Kidney epithelial cell (primary cell): Measurements from ENCODE around the gene S100A2. TPM values are rescaled to one million over a fixed set of nuclear protein-coding genes. Genes with fewer than 3 reads are reported as not detected.
A peak's percentile ranks its signal among the peaks of the same experiment; 100 is the strongest.
"Not testable (repeated sequence)": the region's sequence is repeated elsewhere in the genome, so short reads cannot be mapped to it uniquely, and the experiment has no call there.

Source experiments
- DNase-seq: peaks from one replicate; pipeline ENCODE4 v3.0.0-alpha.2; 2010; ENCODE audit warnings: low read depth
- H3K27me3 ChIP-seq: 2 replicates; pipeline ENCODE4 v1.6.0; 2011; ENCODE audit warnings: low read length; ENCODE audit not compliant: control insufficient read depth, insufficient read depth
- H3K36me3 ChIP-seq: 2 replicates; pipeline ENCODE4 v1.5.1; 2011; ENCODE audit warnings: low read length; ENCODE audit not compliant: control insufficient read depth, insufficient read depth
- H3K4me3 ChIP-seq: 2 replicates; pipeline ENCODE4 v1.5.1; 2011; ENCODE audit warnings: low read depth, mild to moderate bottlenecking, control low read depth, low read length
- CTCF ChIP-seq: IDR thresholded peaks from 2 replicates; pipeline ENCODE4 v1.5.1; 2011; ENCODE audit warnings: mild to moderate bottlenecking, moderate library complexity, low read length, control low read depth, inconsistent platforms; ENCODE audit not compliant: insufficient read depth, poor library complexity, severe bottlenecking
- total RNA-seq: library from RNA; depleted of rRNA; stranded (reverse); fragments of >200 nt; gene quantifications from 2 replicates; pipeline ENCODE4 v1.2.3, GENCODE V29; 2015

Gene S100A2
- total RNA-seq, 1 donor from 2014 or later = 27.5 TPM

- H3K36me3 ChIP-seq = no peaks in the 10 kb centered on the region
- no peak for TF ChIP-seq CTCF
- H3K4me3 ChIP-seq = no peak overlapping the region
- no peaks in the 10 kb centered on the region for H3K27me3 ChIP-seq
- DNase-seq = peak; percentile 97
Observed at GRCh38 chr1:153566414-153567371, 1.0 kb upstream of the S100A2 start.

DNA sequence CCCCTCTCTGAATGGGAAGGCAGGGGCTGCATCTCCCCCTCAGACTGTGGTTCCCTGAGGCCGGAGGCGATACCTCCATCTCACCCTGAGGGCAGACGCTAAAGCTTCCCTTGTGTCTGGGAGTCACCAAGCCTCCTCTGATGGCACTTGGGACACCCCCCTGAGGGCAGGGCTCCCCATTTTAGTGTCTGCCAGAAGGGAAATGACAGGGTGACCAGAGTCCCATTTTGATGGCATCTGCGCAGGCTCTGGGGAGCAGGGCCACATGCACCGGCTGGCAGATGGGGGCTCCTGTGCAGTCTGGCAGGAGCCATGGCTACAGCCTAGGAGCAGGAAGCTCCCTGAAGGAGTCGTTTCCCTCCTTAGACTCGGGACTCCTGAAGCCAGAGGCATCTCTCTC, 1.7 kb downstream of the S100A2 start:
- no peak for DNase-seq
- no peak overlapping the region for H3K4me3 ChIP-seq
- no peak for TF ChIP-seq CTCF
- H3K36me3 ChIP-seq = no peaks in the 10 kb centered on the region
- H3K27me3 ChIP-seq = no peaks in the 10 kb centered on the region

GRCh38 chr1:153563483-153563901, 2.2 kb downstream of the S100A2 start:
- H3K4me3 ChIP-seq = no peak overlapping the region
- DNase-seq = no peak
- no peaks in the 10 kb centered on the region for H3K27me3 ChIP-seq
- H3K36me3 ChIP-seq = no peaks in the 10 kb centered on the region
- TF ChIP-seq CTCF = no peak

DNA sequence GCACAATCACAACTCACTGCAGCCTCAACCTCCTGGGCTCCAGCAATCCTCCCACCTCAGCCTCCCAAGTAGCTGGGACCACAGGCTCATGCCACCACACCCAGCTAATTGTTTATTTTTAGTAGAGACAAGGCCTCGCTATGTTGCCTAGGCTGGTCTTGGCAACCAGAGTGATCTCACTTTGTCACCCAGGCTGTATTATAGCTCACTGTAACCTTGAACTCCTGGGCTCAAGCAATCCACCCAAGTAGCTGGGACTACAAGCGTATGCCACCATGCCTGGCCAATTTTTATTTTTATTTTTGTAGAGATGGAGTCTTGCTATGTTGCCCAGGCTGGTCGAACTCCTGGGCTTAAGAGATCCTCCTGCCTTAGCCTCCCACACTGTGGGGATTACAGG, 3.6 kb downstream of the S100A2 start:
- not testable (repeated sequence) for DNase-seq

DNA sequence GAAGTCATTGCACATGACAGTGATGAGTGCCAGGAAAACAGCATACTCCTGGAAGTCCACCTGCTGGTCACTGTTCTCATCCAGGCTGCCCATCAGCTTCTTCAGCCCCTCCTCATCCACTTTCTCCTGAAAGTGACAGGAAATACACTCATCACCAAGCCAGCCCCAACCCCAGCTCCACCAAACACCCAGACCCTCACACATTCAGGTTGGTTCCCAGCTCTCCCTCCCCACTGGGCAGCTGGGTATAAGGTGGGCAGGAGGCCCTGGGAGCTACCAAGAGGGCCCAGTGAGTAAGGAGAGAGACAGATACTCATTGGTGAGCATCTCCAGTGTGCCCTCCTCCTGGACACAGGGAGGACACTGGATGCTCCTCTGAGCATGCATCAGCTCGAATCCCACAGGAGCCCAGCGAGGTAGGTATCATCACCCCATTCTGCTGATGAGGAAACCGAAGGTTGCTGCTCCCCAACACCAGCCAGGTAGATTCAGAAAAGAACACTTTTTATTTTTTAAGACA, 4.1 kb downstream of the S100A2 start:
- Histone ChIP-seq H3K27me3 (no peaks in the 10 kb centered on the region), H3K4me3 (no peak overlapping the region), H3K36me3 (no peaks in the 10 kb centered on the region)
- TF ChIP-seq CTCF = no peak
- no peak for DNase-seq

More for the DNA sequence above, 3.6 kb downstream of the S100A2 start:
- H3K36me3 ChIP-seq, H3K4me3 ChIP-seq, H3K27me3 ChIP-seq: not testable (repeated sequence)

- DNase-seq = no peak
- no peak for TF ChIP-seq CTCF
- Histone ChIP-seq H3K4me3 (no peak overlapping the region), H3K27me3 (no peaks in the 10 kb centered on the region), H3K36me3 (no peaks in the 10 kb centered on the region)
Observed at GRCh38 chr1:153560771-153561465, 4.7 kb downstream of the S100A2 start.
